Measurements from ENCODE around the gene ADAM12.

ADAM12 gene

GRCh38 chr10:126160971-126161630 is 227.2 kb downstream of the ADAM12 start:
- no peak for TF ChIP-seq CTCF (IDR thresholded peaks at IDR 0.05; ENCODE audit: control extremely low read depth, extremely low read depth, low read depth, missing control alignments)
- no peak for DNase-seq (ENCODE audit: extremely low spot score)
- POLR2A ChIA-PET = no interaction called here
- CTCF ChIA-PET = no interaction called here

DNA sequence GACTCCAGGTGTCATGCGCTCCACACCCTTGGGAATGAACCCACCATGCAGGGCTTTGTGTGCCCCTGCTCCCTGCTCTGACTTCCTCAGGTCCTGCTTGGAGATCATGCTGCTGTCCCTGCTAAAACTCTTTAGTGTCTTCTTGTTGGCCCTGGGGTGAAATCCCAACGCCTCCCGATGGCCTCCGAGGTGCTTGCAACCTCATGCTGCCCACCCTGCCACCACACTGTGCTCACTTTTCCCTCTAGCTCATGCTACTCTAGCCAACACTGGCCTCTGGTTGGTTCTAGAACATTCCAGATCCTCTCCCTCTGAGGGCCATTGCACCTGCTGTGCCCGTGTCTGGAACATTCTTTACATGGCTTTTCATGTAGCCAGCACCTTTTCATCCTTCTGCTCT is 227.7 kb downstream of the ADAM12 start:
- no peak for DNase-seq (ENCODE audit: extremely low spot score)
- TF ChIP-seq CTCF (IDR thresholded peaks at IDR 0.05; ENCODE audit: control extremely low read depth, extremely low read depth, low read depth, missing control alignments) = no peak
- ChIA-PET CTCF (no interaction called here), POLR2A (no interaction called here)

GRCh38 chr10:126158133-126158892 is 230.0 kb downstream of the ADAM12 start:
- DNase-seq (ENCODE audit: extremely low spot score) = no peak
- ChIA-PET POLR2A (no interaction called here), CTCF (no interaction called here)
- TF ChIP-seq CTCF (IDR thresholded peaks at IDR 0.05; ENCODE audit: control extremely low read depth, extremely low read depth, low read depth, missing control alignments) = no peak

DNA sequence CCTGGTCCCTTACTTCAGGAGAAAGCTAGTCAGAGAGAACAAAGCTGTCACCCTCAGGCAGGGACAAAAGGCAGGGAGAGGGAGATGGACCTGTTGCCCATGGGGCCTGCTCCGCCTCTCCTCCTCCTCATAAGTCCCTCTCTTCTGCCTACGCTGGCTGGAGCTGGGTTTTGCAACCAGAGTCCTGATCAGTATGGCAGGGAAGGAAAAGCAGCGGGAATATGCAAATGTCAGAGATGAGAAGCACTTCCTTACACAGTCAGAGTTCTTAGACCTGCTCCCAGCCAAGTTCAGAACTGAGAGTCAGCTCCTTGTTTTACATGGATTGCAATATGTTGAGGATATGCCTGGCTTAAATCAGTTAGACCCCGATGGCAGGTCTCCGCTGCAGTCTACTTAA is 231.1 kb downstream of the ADAM12 start:
- TF ChIP-seq CTCF (IDR thresholded peaks at IDR 0.05; ENCODE audit: control extremely low read depth, extremely low read depth, low read depth, missing control alignments) = no peak
- no peak for DNase-seq (ENCODE audit: extremely low spot score)
- POLR2A ChIA-PET = no interaction called here
- CTCF ChIA-PET = no interaction called here

DNA sequence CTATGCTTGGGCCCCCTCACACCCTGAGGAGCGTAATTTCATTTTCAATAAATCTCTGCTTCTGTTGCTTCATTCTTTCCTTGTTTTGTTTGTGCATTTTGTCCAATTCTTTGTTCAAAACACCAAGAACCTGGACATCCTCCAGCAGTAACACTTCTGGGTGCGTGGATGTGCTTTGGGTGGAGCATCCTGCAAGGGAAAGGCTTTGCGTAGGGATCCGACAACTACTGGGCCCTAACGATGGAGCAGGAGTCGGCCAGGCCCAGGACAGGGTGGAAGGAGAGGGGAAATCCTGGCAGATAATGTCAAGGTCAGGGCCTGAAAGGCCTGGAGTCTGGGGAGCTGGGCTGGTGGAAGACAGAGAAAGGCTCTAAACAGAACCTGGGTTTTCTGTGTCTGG is 231.8 kb downstream of the ADAM12 start:
- TF ChIP-seq CTCF (IDR thresholded peaks at IDR 0.05; ENCODE audit: control extremely low read depth, extremely low read depth, low read depth, missing control alignments) = no peak
- CTCF ChIA-PET = no interaction called here
- no peak for DNase-seq (ENCODE audit: extremely low spot score)
- POLR2A ChIA-PET = no interaction called here

GRCh38 chr10:126156012-126156411 is 232.3 kb downstream of the ADAM12 start:
- no peak for TF ChIP-seq CTCF (IDR thresholded peaks at IDR 0.05; ENCODE audit: control extremely low read depth, extremely low read depth, low read depth, missing control alignments)
- ChIA-PET POLR2A (no interaction called here), CTCF (no interaction called here)
- DNase-seq (ENCODE audit: extremely low spot score) = no peak
